Fibroblast of the conjunctiva (primary cell): ENCODE results near the gene KLHL22.
"Not testable (repeated sequence)": the region's sequence is repeated elsewhere in the genome, so short reads cannot be mapped to it uniquely, and the experiment has no call there.

Experiments
- DNase-seq: peaks from one replicate; pipeline ENCODE4 v3.0.0-alpha.2; 2010; ENCODE audit warnings: low read depth

The KLHL22 gene

DNA sequence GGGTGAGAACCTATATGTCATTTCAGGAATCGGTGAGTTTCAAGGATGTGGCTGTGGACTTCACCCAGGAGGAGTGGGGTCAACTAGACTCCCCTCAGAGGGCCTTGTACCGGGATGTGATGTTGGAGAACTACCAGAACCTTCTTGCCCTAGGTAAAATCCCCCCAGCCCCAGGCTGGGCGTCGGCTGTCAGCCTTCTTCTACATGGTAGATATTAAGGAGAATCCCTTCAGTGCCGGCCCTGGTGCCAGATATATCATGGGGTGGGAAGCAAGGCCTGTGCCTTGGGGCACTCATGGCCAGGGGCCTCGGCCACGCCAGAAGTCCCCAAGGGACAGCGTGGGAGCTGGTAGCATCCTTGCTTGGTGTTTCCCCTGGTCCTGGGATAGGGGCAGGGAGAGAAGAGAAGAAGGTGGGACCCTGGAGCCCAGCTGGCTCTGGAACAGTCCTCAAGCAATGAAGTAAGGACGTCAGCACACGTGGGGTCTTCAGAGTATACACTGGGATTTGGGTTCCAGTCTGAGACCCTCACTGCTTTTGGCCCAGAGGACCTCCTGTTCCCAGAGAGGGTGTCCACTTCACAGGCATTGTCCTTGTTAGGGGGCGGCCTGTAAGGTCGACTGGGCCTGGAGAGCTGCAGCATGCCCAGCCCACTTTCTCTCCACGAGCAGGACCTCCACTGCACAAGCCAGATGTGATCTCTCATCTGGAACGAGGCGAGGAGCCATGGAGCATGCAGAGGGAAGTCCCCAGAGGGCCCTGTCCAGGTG is 94.8 kb downstream of the KLHL22 start:
- DNase-seq: no peak

DNA sequence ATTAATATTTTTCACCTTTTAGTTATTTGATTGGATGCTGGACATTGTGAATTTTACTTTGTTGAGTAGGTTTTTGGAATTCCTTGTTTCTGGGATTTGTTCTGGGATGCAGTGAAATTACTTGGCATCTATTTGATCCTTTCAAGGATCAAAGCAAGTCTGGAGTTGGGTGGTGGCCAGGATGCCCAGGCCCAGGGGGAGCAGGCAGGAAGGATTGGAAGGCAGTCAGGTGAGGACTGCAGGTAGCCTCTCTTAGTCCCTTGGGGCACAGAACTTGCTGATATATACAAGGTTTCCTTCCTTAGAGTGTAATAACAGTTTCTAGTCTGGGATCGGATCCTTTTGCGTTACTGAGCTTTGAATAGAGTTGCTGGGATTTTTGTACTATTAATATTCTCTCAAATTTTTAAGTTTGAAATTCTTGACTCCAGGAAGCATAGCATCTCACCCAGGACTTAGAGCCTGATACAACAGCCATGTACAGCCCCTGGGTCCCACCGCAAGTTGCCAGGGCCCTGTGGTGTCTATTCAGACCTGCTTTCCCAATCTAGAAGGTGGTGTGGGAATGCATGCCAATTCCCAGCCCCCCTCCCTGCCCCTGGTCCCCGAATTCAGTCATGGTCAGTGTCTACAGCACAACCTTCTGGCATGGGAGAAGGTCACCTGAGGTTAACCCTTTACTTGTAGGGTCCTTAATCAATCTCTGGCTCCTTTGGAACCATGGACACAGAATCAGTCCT is 95.6 kb downstream of the KLHL22 start:
- no peak for DNase-seq

DNA sequence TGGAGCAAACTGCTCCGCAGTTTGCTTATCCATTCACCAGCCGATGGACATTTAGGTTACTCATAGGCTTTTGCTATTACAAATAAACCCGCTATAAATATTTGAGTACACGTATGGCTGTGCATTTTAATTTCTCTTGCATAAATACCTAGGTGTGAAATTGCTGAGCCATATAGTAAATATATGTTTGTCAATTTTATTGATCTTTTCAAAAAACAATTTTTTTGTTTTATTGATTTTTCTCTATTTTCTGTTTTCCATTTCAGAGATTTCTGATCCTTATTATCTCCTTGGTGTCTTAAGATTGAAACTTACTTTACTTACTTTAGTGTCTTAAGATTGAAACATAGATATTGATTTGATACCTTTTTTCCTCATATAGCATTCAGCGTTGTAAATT is 97.2 kb downstream of the KLHL22 start:
- DNase-seq: no peak

DNA sequence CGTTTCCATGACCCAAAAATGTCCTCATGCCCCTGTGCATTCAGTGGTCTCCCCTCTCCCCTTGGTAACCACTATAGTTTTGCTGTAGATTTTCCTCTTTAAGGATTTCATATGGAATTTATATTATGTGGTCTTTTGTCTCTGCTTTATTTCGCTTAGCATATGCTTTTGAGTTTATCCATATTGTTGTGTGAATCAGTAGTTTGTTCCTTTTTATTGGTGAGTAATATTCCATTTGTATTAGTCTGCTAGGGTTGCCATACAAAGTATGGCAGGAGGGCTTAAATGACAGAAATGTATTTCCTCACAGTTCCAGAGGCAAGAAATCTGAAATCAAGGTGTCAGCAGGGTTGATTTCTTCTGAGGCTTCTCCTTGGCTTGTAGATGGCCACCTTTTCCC is 98.1 kb downstream of the KLHL22 start:
- DNase-seq: no peak

DNA sequence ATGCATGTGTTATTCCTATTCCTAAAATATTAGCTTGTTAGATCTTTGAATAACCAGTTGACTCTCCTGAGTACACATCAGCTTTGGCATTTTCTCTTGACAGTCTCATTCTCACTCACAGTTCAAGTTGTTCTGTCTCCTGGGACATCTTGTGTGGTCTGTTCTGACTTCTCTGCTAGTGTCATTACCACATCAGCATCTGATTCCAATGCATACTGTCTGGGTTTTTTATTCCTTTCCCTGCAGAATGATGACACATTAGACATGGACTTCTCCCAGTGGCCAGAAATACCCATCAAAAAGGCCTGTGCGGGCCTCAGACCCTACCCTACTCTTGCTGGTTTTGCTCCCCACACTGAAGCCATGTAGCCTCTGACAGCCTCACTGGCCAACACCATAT is 99.0 kb downstream of the KLHL22 start:
- no peak for DNase-seq

DNA sequence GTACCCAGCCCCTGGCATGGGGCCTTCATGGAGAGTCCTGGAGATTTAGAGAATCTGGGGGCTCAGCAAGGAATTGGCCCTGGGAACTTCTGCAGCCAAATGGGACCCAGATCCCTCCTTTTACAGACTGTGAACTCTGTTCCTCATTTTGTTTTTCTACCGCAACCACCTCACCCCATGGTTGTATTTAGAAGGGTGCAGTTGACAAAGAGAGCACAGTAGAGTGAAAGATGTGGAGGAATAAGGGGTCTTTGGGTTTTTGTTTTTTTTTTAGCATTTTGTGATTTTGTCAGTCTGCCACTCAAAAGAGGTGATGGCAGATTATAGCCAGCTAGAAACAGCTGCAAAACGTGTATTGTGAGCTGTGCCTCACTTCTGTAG is 99.7 kb downstream of the KLHL22 start:
- DNase-seq: no peak

DNA sequence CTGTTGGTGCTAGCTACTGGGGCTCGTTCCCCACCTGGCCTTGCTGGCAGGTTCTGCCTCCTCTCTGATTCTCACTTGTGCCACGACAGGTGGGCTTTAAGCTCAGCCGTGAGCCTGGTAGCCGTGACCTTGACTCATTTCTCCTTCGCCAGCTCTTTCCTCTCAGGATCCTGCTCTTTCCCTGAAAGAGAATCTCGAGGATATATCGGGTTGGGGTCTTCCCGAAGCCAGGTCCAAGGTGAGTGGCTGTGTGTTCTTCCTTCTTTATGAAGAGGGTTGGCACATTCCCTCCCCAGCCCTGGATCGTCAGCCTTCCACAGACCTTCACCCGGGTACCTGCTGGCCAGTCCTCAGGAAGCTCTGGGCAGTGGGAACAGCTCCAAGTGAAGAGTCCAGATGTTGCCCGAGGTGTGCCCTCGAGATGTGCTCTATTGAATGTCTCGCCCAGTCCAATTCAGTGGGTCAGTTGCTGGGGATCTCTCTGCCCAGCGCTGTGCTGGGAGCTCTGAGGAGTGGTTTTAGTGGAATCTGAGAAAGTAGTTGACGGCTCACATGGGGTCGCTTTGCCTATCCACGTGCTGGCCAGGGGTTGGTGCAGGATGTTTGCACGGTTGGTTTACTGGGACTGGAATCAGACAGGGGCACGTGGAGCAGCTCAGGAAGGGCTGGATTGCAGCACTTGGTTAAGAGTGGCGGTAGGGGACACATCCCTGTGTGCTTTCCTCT is 100.3 kb downstream of the KLHL22 start:
- no peak for DNase-seq

DNA sequence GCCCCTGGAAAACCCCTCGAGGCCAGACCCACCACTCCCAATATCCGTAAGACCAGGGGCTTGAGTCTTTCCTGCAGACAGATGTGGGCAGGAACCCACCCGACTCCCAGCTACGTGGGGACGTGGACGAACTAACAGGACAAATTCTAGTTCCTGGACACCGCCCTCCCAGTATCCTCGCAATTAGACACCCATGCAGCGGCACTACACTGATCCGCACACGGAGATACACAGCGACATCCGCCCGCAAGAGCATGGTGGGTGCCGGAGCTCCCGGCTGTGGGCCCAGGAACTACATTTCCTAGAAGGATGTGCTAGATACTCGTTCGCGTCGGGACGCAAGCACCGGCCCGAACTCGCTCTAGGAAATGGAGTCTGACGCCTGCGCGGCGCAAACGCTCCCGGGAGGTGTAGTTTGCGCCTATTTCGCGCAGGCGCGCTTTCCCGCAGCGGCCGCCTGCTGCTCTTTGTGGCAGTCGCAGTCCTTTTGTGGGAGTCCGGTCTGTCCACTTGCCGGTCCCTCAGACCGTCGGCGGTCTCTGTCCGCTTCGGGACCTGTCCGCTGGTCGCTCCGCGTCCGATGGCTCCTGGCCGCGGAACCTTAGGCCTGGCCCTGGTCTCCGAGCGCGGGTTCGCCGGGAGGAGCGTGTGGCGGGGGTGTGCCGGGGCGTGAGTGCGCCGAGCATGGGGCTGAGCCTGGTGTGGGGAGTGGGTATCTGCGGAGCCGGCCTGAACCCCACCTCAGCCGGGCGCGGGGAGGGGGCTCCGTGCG is 101.7 kb downstream of the KLHL22 start, which contains the start of gene ZNF74:
Gene ZNF74 (plus strand): TSS at position 447 of the 772 bp plus-strand sequence. CDS start 478 bp downstream, outside the sequence.
- peak; percentile 75 for DNase-seq

DNA sequence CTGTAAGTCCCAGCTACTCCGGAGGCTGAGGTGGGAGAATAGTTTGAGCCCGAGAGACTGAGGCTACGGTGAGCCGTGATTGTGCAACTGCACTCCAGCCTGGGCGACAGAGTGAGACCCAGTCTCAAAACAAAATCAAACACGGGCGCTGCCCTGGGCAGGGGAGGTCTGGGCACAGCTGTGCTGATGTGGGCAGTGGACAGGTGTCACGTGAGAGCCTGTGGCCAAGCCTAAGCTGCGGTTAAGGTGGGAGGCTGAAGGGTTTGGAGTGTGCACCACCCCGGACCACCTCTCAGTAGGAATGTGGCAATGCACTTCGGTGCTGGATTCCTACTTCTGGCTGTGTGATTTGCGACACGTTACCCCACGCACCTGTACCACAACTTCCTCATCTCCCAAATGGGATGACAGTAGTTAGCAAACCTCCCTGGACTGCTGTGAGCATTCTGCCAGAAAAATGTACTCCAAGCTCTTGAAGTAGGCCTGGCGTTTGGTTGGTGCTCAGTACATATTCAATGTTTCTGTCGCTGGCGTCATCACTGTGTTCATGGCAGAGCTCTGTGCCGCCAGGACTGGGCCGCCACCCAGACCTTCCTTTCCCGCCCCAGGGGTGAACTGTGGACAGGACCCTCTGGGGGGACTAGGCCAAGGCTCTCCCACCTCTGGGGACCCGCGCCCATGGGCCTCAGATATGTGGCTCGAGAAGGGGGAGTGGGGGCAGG is 102.5 kb downstream of the KLHL22 start:
- DNase-seq: no peak

DNA sequence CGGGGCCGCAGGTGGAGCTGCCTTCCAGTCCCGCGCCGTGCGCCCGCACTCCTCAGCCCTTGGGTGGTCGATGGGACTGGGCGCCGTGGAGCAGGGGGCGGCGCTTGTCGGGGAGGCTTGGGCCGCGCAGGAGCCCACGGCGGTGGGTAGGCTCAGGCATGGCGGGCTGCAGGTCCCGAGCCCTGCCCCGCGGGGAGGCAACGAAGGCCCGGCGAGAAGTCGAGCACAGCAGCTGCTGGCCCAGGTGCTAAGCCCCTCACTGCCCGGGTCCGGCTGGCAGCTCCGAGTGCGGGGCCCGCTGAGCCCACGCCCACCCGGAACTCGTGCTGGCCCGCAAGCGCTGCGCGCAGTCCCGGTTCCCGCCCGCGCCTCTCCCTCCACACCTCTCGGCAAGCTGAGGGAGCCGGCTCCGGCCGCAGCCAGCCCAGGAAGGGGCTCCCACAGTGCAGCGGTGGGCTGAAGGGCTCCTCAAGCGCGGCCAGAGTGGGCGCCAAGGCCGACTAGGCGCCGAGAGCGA is 103.2 kb downstream of the KLHL22 start:
- not testable (repeated sequence) for DNase-seq
